ENCODE results near the gene ZNF638.

Gene ZNF638

GRCh38 chr2:71457123-71457915, 125.7 kb downstream of the ZNF638 start:
- DNase-seq: no peak

- DNase-seq: no peak
These were observed 126.3 kb downstream of the ZNF638 start for GRCh38 chr2:71457923-71458322.

GRCh38 chr2:71458413-71459083, 127.0 kb downstream of the ZNF638 start:
- DNase-seq: no peak

GRCh38 chr2:71459084-71459431, 127.5 kb downstream of the ZNF638 start:
- DNase-seq: no peak

- DNase-seq: no peak
These were observed 128.5 kb downstream of the ZNF638 start for GRCh38 chr2:71460056-71460455.

- no peak for DNase-seq
These were observed 129.2 kb downstream of the ZNF638 start for GRCh38 chr2:71460595-71461303.

GRCh38 chr2:71461304-71461671, 129.7 kb downstream of the ZNF638 start:
- no peak for DNase-seq

GRCh38 chr2:71462056-71462605, 130.5 kb downstream of the ZNF638 start:
- no peak for DNase-seq

GRCh38 chr2:71462641-71463341, 131.2 kb downstream of the ZNF638 start:
- no peak for DNase-seq

GRCh38 chr2:71463342-71463654, 131.7 kb downstream of the ZNF638 start:
- no peak for DNase-seq

GRCh38 chr2:71464389-71464788, 132.8 kb downstream of the ZNF638 start:
- no peak for DNase-seq

- no peak for DNase-seq
These were observed 133.8 kb downstream of the ZNF638 start for GRCh38 chr2:71465356-71465755.

- no peak for DNase-seq
These were observed 134.3 kb downstream of the ZNF638 start for GRCh38 chr2:71465961-71466300.

- DNase-seq: no peak
These were observed 135.0 kb downstream of the ZNF638 start for GRCh38 chr2:71466301-71467179.

- DNase-seq: no peak
These were observed 135.7 kb downstream of the ZNF638 start for GRCh38 chr2:71467180-71467815.

- no peak for DNase-seq
These were observed 136.9 kb downstream of the ZNF638 start for GRCh38 chr2:71468279-71469015.

GRCh38 chr2:71469403-71470398, 138.1 kb downstream of the ZNF638 start:
- no peak for DNase-seq

GRCh38 chr2:71471276-71471675, 139.7 kb downstream of the ZNF638 start:
- no peak for DNase-seq

- DNase-seq: no peak
These were observed 140.4 kb downstream of the ZNF638 start for GRCh38 chr2:71472019-71472418.

All from activated CD4-positive, alpha-beta T cell treated with anti-CD3 and anti-CD28 coated beads, Interleukin-2, amount 50 U/mL, for 4 hours (primary cell).